Measurements from ENCODE around the gene NOTO. TPM values are rescaled to one million over a fixed set of nuclear protein-coding genes. Genes with fewer than 3 reads are reported as not detected.

NOTO gene
- total RNA-seq, 2 donors from 2014 or later = not detected

GRCh38 chr2:73239776-73240175 lies 37.4 kb downstream of the NOTO start:
- ATAC-seq (ENCODE audit: insufficient number of reproducible peaks, low FRiP score, low read depth) (no peak), DNase-seq (ENCODE audit: low spot score) (no peak)
- Histone ChIP-seq H3K9me3 (no peaks in the 10 kb centered on the region), H3K4me3 (no peak overlapping the region), H3K27me3 (replicated peaks; ENCODE audit: insufficient read depth) (no peaks in the 10 kb centered on the region), H3K4me1 (ENCODE audit: control insufficient read depth in 1 of 2, low read depth in 2 of 2) (peaks cover 4 to 25% of the 10 kb centered on the region in 2 donors), H3K36me3 (peaks cover 23% of the 10 kb centered on the region), H3K27ac (no peak overlapping the region)
- no peak for TF ChIP-seq CTCF (IDR thresholded peaks at IDR 0.05)

GRCh38 chr2:73243884-73244570 lies 41.7 kb downstream of the NOTO start:
- Histone ChIP-seq H3K27ac (no peak overlapping the region), H3K36me3 (peaks cover 64% of the 10 kb centered on the region), H3K4me1 (ENCODE audit: control insufficient read depth in 1 of 2, low read depth in 2 of 2) (no peaks in the 10 kb centered on the region), H3K4me3 (no peak overlapping the region), H3K27me3 (replicated peaks; ENCODE audit: insufficient read depth) (no peaks in the 10 kb centered on the region), H3K9me3 (no peaks in the 10 kb centered on the region)
- ATAC-seq (ENCODE audit: insufficient number of reproducible peaks, low FRiP score, low read depth) (no peak), DNase-seq (ENCODE audit: low spot score) (no peak)
- TF ChIP-seq CTCF (IDR thresholded peaks at IDR 0.05) = no peak

- Histone ChIP-seq H3K27ac (no peak overlapping the region), H3K36me3 (peaks cover 70% of the 10 kb centered on the region), H3K9me3 (no peaks in the 10 kb centered on the region), H3K27me3 (replicated peaks; ENCODE audit: insufficient read depth) (no peaks in the 10 kb centered on the region), H3K4me1 (ENCODE audit: control insufficient read depth in 1 of 2, low read depth in 2 of 2) (no peaks in the 10 kb centered on the region), H3K4me3 (no peak overlapping the region)
- ATAC-seq (ENCODE audit: insufficient number of reproducible peaks, low FRiP score, low read depth) = no peak
- TF ChIP-seq CTCF (IDR thresholded peaks at IDR 0.05) = no peak
- no peak for DNase-seq (ENCODE audit: low spot score)
These were observed 42.2 kb downstream of the NOTO start for GRCh38 chr2:73244580-73244979.

GRCh38 chr2:73246850-73247249 lies 44.5 kb downstream of the NOTO start:
- no peaks in the 10 kb centered on the region for H3K9me3 ChIP-seq
- no peaks in the 10 kb centered on the region for H3K4me1 ChIP-seq (ENCODE audit: control insufficient read depth in 1 of 2, low read depth in 2 of 2)
- H3K4me3 ChIP-seq = no peak overlapping the region
- H3K27ac ChIP-seq = no peak overlapping the region
- ATAC-seq (ENCODE audit: insufficient number of reproducible peaks, low FRiP score, low read depth) (no peak), DNase-seq (ENCODE audit: low spot score) (no peak)
- TF ChIP-seq CTCF (IDR thresholded peaks at IDR 0.05) = no peak
- peaks cover 75% of the 10 kb centered on the region for H3K36me3 ChIP-seq
- H3K27me3 ChIP-seq (replicated peaks; ENCODE audit: insufficient read depth) = no peaks in the 10 kb centered on the region

- DNase-seq (ENCODE audit: low spot score) (no peak), ATAC-seq (ENCODE audit: insufficient number of reproducible peaks, low FRiP score, low read depth) (no peak)
- H3K36me3 ChIP-seq = peaks cover 82% of the 10 kb centered on the region
- H3K27ac ChIP-seq = no peak overlapping the region
- H3K4me3 ChIP-seq = no peak overlapping the region
- H3K9me3 ChIP-seq = no peaks in the 10 kb centered on the region
- no peaks in the 10 kb centered on the region for H3K27me3 ChIP-seq (replicated peaks; ENCODE audit: insufficient read depth)
- no peak for TF ChIP-seq CTCF (IDR thresholded peaks at IDR 0.05)
- no peaks in the 10 kb centered on the region for H3K4me1 ChIP-seq (ENCODE audit: control insufficient read depth in 1 of 2, low read depth in 2 of 2)
These were observed 47.3 kb downstream of the NOTO start for GRCh38 chr2:73249636-73250035.
